Skin epidermis (tissue), 12 donors: ENCODE measurements around the gene TINAG.

Experiments
- H3K27ac ChIP-seq, 21 experiments: fragments of 200-600 bp; sonication (generic) in 11 of 21; one replicate each; pipeline ENCODE4 v1.5.0; 2020; ENCODE audit warnings: mild to moderate bottlenecking in 3 of 21, inconsistent platforms in 2 of 21, moderate library complexity in 2 of 21
- H3K4me3 ChIP-seq, 7 experiments: fragments of 200-600 bp; sonication (generic) in 2 of 7; one replicate each; pipeline ENCODE4 v1.5.0; 2020; ENCODE audit warnings: inconsistent platforms in 2 of 7, mild to moderate bottlenecking in 2 of 7, moderate library complexity in 1 of 7

TINAG gene, protein sequence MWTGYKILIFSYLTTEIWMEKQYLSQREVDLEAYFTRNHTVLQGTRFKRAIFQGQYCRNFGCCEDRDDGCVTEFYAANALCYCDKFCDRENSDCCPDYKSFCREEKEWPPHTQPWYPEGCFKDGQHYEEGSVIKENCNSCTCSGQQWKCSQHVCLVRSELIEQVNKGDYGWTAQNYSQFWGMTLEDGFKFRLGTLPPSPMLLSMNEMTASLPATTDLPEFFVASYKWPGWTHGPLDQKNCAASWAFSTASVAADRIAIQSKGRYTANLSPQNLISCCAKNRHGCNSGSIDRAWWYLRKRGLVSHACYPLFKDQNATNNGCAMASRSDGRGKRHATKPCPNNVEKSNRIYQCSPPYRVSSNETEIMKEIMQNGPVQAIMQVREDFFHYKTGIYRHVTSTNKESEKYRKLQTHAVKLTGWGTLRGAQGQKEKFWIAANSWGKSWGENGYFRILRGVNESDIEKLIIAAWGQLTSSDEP

DNA sequence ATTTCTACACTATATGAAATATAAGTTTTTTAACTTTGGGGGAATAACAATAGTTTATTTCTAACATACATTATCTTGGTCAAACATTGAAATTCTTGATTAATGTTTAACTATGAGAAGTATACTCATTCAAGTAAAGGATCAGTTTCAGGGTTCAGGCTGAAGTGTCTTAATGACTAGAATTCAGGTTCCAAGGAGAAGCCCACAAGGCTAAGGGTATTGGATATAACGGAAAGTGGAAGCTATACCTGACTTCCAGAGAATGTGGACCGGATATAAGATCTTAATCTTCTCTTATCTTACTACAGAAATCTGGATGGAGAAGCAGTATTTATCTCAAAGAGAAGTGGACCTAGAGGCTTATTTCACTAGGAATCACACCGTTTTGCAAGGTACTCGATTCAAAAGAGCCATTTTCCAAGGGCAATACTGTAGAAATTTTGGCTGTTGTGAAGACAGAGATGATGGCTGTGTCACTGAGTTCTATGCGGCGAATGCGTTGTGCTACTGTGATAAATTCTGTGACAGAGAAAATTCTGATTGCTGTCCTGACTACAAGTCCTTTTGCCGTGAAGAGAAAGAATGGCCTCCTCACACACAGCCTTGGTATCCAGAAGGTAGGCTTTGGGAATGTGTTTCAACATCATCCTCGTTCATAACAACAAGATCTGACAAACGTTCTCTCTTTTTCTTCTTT is at the start of gene TINAG:
Gene TINAG (plus strand): TSS at position 153 of the 697 bp plus-strand sequence. CDS start 110 bp downstream, at position 263.
- Histone ChIP-seq H3K4me3 (no peak within 1 kb of the TSS), H3K27ac (no peak within 1 kb of the TSS)

DNA sequence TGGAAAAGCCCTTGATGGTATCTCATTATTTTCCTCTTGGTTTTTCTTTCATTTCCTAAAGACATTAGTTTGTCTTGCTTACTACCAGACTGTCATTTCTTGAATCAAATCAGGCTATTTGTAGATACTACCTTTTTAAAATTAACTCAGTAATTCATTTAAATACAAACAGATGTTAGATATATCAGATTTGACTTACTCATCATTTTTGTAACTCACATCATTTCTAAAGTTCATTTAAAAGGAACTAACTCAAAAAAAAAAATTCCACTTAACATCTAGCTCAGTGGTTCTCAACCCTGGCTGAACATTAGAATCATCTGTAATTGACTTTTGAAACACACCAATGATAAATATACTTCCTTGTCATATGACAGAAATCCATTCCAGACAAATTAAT is 48.2 kb upstream of the TINAG start:
- no peak overlapping the region for H3K4me3 ChIP-seq
- H3K27ac ChIP-seq = no peak overlapping the region

DNA sequence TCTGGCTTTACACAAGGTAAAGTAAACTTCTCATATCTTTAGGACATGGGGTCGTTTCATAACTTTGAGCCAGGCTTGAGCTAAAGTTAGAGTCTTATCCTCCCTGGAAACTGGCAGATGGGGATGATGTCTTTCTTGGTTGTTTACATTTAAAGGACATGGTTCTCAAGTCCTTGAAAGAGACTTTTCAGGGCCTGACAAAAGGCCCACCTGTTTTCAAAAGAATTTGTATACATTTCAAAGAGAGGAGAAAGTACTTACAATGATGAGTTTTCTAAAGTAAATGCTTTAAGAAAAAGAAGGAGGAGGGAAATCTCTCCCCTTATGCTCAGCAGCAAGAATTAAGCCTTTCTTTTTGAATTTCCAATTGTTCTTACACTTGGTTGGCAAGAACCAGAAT is 45.7 kb upstream of the TINAG start:
- H3K27ac ChIP-seq = no peak overlapping the region
- no peak overlapping the region for H3K4me3 ChIP-seq

DNA sequence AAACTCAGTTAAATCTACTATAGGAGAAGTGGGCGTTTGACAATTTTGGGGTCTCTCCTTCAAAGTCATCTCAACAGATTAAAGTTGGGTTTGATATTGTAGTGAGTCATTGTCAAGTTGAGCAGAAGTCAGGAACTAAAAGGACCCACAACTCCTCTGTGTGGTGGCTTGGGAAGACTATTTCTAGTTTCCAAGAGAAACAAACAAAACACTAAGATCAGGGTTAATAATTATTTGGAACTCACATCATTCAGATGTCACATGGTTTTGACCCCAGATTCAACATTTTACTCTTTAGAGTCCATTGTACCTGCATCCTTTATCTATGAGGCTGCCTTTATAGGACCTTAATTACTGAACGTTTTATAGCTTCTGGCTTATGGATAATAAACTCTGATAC is 45.3 kb upstream of the TINAG start:
- H3K4me3 ChIP-seq = no peak overlapping the region
- no peak overlapping the region for H3K27ac ChIP-seq

DNA sequence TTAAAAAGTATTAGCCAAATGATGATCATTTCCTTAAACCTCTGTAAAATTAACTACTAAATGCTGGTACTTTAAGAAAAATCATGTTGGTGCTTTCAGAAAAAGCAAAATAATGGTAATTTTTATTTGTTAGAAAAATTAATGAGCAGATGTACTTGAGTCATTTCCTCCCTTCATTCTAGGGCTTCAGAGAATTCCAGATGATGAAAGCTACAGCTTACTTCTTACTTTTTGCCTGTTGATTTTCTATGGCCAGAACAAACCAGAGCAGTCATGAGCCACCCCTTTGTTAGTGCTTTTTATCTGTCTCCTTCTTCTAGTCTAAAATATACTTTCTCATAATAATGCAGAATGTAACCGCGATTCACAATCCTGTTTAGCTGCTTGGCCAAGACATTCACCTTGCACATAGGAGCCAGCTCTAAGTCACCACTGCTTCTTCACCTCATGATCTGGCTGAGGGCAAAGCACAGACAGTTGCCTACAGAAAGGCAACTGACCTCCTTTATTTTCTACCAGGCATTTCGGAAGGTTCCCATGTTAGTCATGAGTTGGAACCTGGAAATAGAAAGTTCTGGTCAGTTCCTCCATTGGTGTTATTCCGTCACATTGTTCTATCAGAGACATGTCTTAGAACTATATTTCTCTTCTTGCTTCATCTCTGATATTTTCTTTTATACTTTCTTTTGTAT is 43.5 kb upstream of the TINAG start:
- Histone ChIP-seq H3K4me3 (no peak overlapping the region), H3K27ac (no peak overlapping the region)

DNA sequence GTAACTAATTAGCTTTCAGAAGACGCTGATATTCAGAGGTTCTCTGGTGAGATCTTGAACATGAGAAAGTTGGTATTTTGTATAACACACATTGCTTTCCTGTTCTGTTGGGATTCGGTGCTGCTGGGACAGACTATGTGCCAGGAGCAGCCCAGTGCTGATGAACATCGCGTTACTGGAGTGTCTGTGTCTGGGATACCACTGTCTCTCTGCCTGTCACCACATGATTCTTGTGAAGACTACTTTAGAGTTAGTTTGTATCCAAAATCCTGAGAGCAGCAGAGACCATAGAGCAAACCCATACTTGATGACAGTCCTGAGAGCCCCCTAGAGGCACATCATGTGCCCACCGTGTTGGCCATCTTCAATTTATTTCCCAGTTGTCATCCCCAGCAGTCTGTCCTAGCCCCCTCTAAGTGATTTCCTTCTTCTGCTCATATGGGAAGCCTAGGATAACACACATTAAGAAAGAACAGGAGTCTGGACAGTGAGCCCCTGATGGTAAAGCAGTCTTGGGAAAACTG is 41.8 kb upstream of the TINAG start:
- Histone ChIP-seq H3K4me3 (no peak overlapping the region), H3K27ac (no peak overlapping the region)

DNA sequence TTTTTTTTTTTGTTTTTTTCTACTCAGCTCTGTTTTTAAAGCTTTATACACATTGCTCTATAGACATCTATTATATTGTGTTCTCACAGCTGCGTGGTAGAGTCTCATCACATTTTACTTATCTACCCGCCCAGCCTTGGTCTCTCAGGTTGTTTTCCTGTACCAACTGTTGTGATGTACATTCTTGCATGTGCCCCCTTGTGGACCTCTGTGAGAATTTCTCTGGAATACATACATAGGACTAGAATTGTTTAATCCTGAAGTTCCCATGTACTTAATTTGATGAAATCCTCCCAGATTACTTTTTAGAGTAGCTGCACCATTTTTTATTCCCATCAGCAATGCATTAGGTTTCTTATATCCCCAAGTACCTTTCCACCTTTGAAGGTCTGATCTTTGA is 40.4 kb upstream of the TINAG start:
- no peak overlapping the region for H3K4me3 ChIP-seq
- H3K27ac ChIP-seq = no peak overlapping the region

DNA sequence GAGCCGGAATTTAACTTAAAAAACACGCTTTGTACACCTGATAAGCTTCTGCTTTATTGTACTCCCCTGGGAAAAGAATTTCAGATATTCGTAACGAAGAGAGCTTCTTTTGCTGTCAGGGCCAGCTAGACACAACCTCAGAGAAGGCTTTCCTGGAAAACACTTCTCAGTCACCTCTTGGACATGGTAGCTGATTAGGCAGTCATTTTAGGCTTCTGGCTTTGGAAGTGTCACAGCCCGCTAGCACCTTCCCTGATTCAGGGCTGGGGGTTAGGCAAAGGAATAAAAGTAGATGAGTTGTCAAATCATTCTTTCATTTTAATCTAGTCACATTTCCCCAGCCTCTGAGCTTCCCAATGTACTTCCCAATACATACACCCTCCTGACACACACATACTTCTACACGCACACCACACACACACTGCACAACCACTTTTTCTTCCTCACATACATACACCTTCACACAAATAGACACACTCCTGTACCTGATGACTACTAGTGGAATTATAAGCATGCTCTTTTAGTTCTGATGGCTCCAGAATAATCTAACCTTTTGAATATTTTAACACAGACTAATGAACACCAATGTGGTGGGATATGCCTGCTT is 34.9 kb upstream of the TINAG start:
- Histone ChIP-seq H3K27ac (no peak overlapping the region), H3K4me3 (no peak overlapping the region)

DNA sequence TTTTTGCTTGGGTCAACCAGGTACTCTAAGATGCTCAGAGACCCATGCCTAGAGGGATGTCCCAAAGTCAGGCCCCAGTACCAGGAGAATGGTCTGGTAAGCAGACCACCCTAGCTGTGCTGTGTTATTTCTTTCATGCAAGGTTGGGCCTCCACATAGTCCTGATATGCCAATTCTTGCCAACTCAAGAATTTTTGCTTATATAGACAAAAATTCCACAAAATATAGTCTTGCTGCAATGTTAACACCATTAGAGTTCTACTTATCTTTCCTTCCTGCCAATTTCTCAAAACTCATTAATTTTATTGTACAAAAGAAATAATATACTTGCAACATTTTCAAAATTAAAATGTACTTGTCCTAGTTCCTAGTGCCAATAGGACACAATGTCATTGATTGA is 33.9 kb upstream of the TINAG start:
- no peak overlapping the region for H3K4me3 ChIP-seq
- H3K27ac ChIP-seq = no peak overlapping the region

DNA sequence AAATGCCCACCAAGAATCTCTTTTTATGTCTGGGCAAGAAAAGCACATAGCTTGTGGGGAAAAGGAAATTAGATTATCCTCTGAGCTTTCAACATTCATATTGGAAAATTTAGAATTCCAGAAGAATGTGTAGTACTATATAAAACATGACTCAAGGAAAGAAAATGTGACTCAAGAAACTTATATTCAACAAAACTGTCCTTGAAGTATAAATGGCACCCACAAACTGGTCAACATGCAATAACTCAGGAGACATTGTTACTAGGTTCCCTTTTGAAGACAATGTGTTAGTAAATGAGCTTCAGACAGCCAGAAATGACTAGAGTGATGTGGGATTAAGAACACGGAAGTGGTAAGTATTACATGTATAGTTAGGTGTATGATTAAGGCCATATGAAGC is 26.1 kb upstream of the TINAG start:
- H3K27ac ChIP-seq = no peak overlapping the region
- no peak overlapping the region for H3K4me3 ChIP-seq

DNA sequence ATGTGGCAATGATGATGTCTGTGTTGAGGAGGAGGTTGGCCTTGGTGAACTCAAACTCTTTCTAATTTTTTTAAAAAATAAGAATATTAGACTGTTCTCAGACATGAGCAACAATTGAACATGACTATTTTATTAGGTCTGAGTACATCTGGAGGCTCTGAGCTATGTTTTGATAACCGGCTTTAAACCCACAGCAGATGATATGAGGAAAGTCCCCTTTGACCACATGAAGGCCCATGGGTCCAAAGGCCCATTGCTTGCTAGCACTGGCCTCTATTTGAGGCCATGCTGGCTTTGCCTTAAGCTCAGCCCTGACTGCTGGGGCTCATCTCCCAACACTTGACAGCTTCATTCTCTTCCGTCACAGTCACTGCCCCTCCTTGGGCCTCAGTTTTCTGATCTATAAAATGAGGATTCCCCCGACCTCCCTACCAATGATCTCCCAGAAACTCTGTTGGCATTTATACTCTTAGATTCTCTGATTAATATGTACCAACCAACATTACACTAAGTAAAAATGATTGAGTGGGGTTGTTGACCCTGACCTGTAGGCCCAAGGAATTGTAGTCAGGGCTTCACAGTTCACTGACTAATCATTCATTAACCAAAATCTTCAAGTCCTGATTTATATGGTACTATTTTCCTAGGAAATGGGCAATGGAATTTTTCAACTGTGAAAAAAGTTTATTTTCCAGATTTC is 23.9 kb upstream of the TINAG start:
- no peak overlapping the region for H3K4me3 ChIP-seq
- H3K27ac ChIP-seq = no peak overlapping the region

DNA sequence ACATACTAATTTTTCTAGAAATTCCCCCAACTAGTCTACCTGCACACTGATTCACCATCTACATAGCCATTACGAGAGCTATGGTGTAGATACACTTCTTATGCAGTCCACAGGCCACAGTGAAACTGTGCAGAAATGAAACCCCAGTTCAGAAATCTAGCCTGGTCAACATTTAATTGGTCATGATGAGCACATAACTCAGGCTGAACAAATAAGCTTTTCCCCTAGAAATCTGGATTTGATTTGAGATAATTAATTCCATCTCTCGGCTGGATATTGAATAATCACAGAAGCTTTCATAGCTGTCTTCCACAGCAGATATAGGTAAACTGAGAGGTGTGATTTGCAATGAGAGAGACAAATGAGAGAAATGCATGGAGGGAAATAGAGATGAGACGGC is 22.6 kb upstream of the TINAG start:
- peak overlapping the region in 1 of 21 experiments; percentile 22 for H3K27ac ChIP-seq
- H3K4me3 ChIP-seq = no peak overlapping the region

DNA sequence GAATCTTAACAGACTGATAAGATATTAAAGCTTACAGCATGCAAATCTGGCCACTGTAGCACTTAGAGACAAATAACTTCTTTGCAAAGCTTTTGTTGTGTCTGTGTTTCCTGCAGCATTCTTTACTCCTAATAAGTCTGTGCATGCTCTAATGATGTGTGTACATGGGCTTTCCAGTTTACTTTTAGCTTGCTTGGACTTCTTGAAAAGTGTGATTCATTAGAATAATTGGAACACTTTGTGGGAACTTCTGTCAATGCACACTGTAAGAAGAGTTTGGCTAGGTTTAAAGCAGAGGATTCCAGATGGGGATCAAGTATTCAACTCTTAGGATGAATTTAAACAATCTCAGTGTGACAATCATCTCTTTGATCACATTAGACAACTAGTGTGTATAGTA is 22.1 kb upstream of the TINAG start:
- peak overlapping the region in 1 of 21 experiments; percentile 26 for H3K27ac ChIP-seq
- H3K4me3 ChIP-seq = no peak overlapping the region

DNA sequence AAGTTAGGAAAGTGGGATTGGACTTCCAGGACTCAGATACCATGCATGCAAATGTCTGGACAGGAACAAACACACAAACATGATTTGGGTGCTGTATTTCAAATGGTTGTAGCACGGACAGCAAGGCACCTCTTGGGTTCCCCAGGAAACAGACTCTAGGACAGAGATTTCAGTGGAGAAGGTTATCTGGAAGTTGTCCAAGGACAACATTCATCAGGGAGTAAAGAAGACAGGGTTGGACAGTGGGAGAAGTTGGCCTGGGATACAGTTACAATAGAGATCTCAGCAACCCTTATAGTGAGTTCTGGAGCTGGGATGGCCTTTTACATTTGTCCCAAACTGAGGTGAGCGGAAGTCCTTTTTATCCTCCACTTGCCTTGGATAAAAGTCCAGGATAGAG is 19.8 kb upstream of the TINAG start:
- Histone ChIP-seq H3K4me3 (no peak overlapping the region), H3K27ac (no peak overlapping the region)

DNA sequence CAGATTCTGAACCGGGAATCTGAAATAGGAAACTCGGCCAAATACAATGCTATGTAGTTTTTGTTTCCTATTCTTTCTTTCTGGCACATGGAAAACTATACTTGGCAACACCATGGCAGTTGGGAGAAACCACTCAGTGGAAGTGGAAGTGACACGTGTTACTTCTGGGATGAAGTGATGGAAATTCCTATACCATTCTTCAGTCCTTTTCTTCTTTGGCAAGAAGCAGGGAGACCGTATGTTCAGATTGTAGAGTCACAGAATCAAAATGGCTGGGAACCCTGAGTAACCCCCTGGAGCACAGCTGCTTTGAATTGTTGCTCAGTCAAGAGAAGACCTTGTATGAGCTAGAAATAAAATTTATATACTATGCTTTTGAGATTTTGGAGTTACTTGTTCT is 18.8 kb upstream of the TINAG start:
- H3K4me3 ChIP-seq = no peak overlapping the region
- H3K27ac ChIP-seq = no peak overlapping the region

DNA sequence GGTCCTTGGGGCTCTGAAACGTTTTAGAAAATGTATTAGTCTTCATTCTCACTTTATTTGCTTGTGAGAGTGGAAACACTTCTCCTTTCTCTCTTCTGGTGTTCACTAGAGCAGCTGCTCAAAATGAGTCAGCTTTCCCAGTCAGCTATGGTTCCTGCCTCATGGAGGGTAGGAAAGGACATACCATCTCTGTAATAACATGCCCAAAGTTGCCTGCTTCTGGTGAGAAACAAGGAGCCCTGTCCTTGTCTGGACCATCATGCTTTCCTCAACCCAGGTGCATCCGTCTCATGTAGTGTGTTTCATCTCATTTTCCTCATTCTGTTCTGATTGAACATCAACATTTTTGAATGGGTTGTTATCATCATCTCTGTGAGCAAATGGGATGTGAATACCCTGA is 17.1 kb upstream of the TINAG start:
- H3K4me3 ChIP-seq = no peak overlapping the region
- peak overlapping the region in 6 of 21 experiments; percentile 1 to 58 (median 28) for H3K27ac ChIP-seq

DNA sequence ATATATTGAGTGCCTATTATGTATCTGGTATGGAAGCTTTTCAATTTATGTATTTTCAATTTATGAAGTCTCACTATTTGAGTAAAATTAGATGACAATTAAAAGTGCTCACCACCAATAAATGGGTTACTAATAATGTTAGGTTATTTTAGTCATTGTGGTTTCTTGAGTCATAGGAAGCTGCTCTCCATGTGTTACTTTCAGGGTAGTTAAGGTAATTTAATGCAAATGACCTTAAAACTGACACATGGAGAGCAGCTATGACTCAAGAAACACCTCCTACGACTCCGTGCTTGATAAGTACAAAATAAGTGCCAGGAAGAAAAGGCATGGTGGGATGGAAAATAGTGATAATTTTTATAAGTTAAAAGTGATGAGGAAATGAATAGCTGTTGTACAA is 16.5 kb upstream of the TINAG start:
- H3K4me3 ChIP-seq = no peak overlapping the region
- no peak overlapping the region for H3K27ac ChIP-seq

DNA sequence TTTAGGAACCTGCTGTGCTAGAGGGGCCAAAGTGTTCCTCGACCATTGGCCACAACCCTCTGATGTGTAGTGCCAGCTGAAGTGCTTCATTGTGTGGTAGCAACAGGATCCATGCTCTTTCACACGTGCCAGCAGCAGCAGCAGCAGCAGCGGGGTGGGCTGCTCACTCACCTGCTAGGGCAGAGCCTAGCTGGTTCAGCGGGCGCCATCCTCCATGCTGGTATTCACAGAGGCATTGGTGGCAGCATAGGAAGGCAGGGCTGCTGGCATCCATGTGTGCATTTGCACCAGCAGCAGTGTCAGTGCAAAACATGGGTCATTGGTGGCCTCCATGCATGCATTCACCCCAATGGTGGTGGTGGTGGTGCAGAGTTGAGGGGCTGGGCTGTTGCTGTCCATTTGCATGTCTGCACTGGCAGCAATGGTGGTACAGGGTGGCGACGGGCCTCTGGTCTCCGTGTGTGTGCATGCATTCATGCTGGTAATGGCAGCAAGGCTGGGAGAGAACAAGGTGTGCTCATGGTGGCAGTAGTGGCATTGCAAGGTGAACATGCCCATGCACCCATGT is 13.2 kb upstream of the TINAG start:
- H3K4me3 ChIP-seq = no peak overlapping the region
- H3K27ac ChIP-seq = no peak overlapping the region
